22Rv1 (cell line): ENCODE data around the gene OR14A16.

Source experiments
- H3K27ac ChIP-seq: fragments of 450-650 bp; 2 replicates; pipeline ENCODE4 v1.5.1; 2017
- CTCF ChIP-seq: fragments of 450-650 bp; IDR thresholded peaks from 2 replicates; pipeline ENCODE4 v1.5.1; 2017; ENCODE audit warnings: mild to moderate bottlenecking
- ZFX ChIP-seq: fragments of 450-650 bp; IDR thresholded peaks from 2 replicates; pipeline ENCODE4 v1.6.1; 2017; ENCODE audit warnings: antibody characterized with exemption, borderline replicate concordance

The OR14A16 gene

GRCh38 chr1:247854899-247855545, 31.1 kb upstream of the OR14A16 start:
- TF ChIP-seq CTCF (no peak), ZFX (no peak)
- no peak overlapping the region for H3K27ac ChIP-seq

- no peak overlapping the region for H3K27ac ChIP-seq
- TF ChIP-seq ZFX (no peak), CTCF (no peak)
These were observed 25.7 kb upstream of the OR14A16 start for GRCh38 chr1:247849616-247850015.

- H3K27ac ChIP-seq: no peak overlapping the region
- TF ChIP-seq ZFX (no peak), CTCF (no peak)
These were observed 24.4 kb upstream of the OR14A16 start for GRCh38 chr1:247848346-247848745.

- no peak overlapping the region for H3K27ac ChIP-seq
- no peak for TF ChIP-seq CTCF
- TF ChIP-seq ZFX: no peak
These were observed 21.7 kb upstream of the OR14A16 start for GRCh38 chr1:247845693-247846017.

- H3K27ac ChIP-seq: no peak overlapping the region
- TF ChIP-seq ZFX: no peak
- TF ChIP-seq CTCF: no peak
These were observed 21.2 kb upstream of the OR14A16 start for GRCh38 chr1:247845011-247845692.

GRCh38 chr1:247843411-247843810, 19.5 kb upstream of the OR14A16 start:
- TF ChIP-seq ZFX (no peak), CTCF (no peak)

GRCh38 chr1:247841796-247842195, 17.9 kb upstream of the OR14A16 start, which contains the start of gene OR11L1:
OR11L1 (minus strand) TSS chr1:247841896; CDS start chr1:247841896, 0 bp downstream.
- no peak within 1 kb of the TSS for H3K27ac ChIP-seq
- TF ChIP-seq ZFX (no peak), CTCF (no peak)

More at GRCh38 chr1:247843411-247843810, 19.5 kb upstream of the OR14A16 start:
- H3K27ac ChIP-seq: no peak overlapping the region
